H9 (cell line): Measurements from ENCODE around the gene KCNQ2. TPM values are rescaled to one million over a fixed set of nuclear protein-coding genes. Genes with fewer than 3 reads are reported as not detected.

Experiments used
- DNase-seq: peaks from one replicate; pipeline ENCODE4 v3.0.0-alpha.2; 2017
- H2AFZ ChIP-seq: one replicate; pipeline ENCODE4 v1.6.1; 2013; ENCODE audit warnings: mild to moderate bottlenecking, low read length, control low read depth, moderate library complexity
- H2AK5ac ChIP-seq: 2 replicates; pipeline ENCODE4 v1.6.1; 2013; ENCODE audit warnings: low read length, control low read depth, mixed read lengths; ENCODE audit not compliant: insufficient read length
- H2BK120ac ChIP-seq: one replicate; pipeline ENCODE4 v1.6.1; 2013; ENCODE audit warnings: low read depth, mild to moderate bottlenecking, low read length, control low read depth, inconsistent platforms; ENCODE audit not compliant: poor library complexity, severe bottlenecking
- H2BK12ac ChIP-seq: 2 replicates; pipeline ENCODE4 v1.6.1; 2013; ENCODE audit warnings: low read length, control low read depth, mixed read lengths, low read depth; ENCODE audit not compliant: insufficient read length
- H2BK15ac ChIP-seq: 2 replicates; pipeline ENCODE4 v1.6.1; 2013; ENCODE audit warnings: low read depth, low read length, control low read depth
- H2BK20ac ChIP-seq: one replicate; pipeline ENCODE4 v1.6.1; 2013; ENCODE audit warnings: low read depth, mild to moderate bottlenecking, low read length, control low read depth, inconsistent platforms; ENCODE audit not compliant: poor library complexity, severe bottlenecking
- H2BK5ac ChIP-seq: 2 replicates; pipeline ENCODE4 v1.6.1; 2013; ENCODE audit warnings: low read length, control low read depth, mixed read lengths; ENCODE audit not compliant: insufficient read length
- H3K14ac ChIP-seq: 2 replicates; pipeline ENCODE4 v1.6.1; 2013; ENCODE audit warnings: low read length, control low read depth; ENCODE audit not compliant: insufficient read depth
- H3K18ac ChIP-seq: 2 replicates; pipeline ENCODE4 v1.6.1; 2013; ENCODE audit warnings: low read depth, mild to moderate bottlenecking, mixed read lengths, low read length, control low read depth; ENCODE audit not compliant: insufficient read length
- H3K23ac ChIP-seq: 2 replicates; pipeline ENCODE4 v1.6.1; 2013; ENCODE audit warnings: low read length, control low read depth, mixed read lengths, low read depth; ENCODE audit not compliant: insufficient read length
- H3K23me2 ChIP-seq: 2 replicates; pipeline ENCODE4 v1.6.1; 2013; ENCODE audit warnings: low read depth, mild to moderate bottlenecking, mixed read lengths, low read length, control low read depth; ENCODE audit not compliant: insufficient read length, poor library complexity, severe bottlenecking
- H3K27ac ChIP-seq: 2 replicates; pipeline ENCODE4 v1.5.1; 2013; ENCODE audit warnings: low read length, control low read depth, mixed read lengths, low read depth; ENCODE audit not compliant: insufficient read length
- H3K27me3 ChIP-seq: 2 replicates; pipeline ENCODE4 v1.6.1; 2013; ENCODE audit warnings: low read length, control low read depth, inconsistent platforms; ENCODE audit not compliant: insufficient read depth
- H3K4ac ChIP-seq: 2 replicates; pipeline ENCODE4 v1.6.1; 2013; ENCODE audit warnings: low read depth, mild to moderate bottlenecking, control low read depth, inconsistent platforms, low read length, moderate library complexity
- H3K4me1 ChIP-seq: 2 replicates; pipeline ENCODE4 v1.6.1; 2013; ENCODE audit warnings: low read length, control low read depth, inconsistent platforms; ENCODE audit not compliant: insufficient read depth
- H3K4me2 ChIP-seq: 2 replicates; pipeline ENCODE4 v1.6.1; 2013; ENCODE audit warnings: low read length, control low read depth, mixed read lengths; ENCODE audit not compliant: insufficient read length, insufficient read depth
- H3K56ac ChIP-seq: 2 replicates; pipeline ENCODE4 v1.6.1; 2013; ENCODE audit warnings: low read depth, mild to moderate bottlenecking, mixed read lengths, low read length, control low read depth; ENCODE audit not compliant: insufficient read length
- H3K79me1 ChIP-seq: 2 replicates; pipeline ENCODE4 v1.6.1; 2013; ENCODE audit warnings: low read depth, mild to moderate bottlenecking, moderate library complexity, low read length, control low read depth, inconsistent platforms; ENCODE audit not compliant: insufficient read depth, poor library complexity, severe bottlenecking
- H3K79me2 ChIP-seq: 2 replicates; pipeline ENCODE4 v1.6.1; 2013; ENCODE audit warnings: low read length, control low read depth, inconsistent platforms; ENCODE audit not compliant: insufficient read depth
- H3K9ac ChIP-seq: 2 replicates; pipeline ENCODE4 v1.6.1; 2013; ENCODE audit warnings: low read length, control low read depth, mixed read lengths; ENCODE audit not compliant: insufficient read length; ENCODE audit errors: extremely low read depth
- H3K9me3 ChIP-seq: one replicate; pipeline ENCODE4 v1.6.1; 2013; ENCODE audit warnings: low read depth, low read length, inconsistent platforms; ENCODE audit not compliant: control insufficient read depth
- H3T11ph ChIP-seq: one replicate; pipeline ENCODE4 v1.6.1; 2013; ENCODE audit warnings: mild to moderate bottlenecking, low read length, control low read depth, inconsistent platforms
- H4K20me1 ChIP-seq: one replicate; pipeline ENCODE4 v1.6.1; 2013; ENCODE audit not compliant: control insufficient read depth, insufficient read length, insufficient read depth
- H4K5ac ChIP-seq: 2 replicates; pipeline ENCODE4 v1.6.1; 2013; ENCODE audit warnings: low read depth, mild to moderate bottlenecking, mixed read lengths, low read length, control low read depth; ENCODE audit not compliant: insufficient read length
- H4K8ac ChIP-seq: replicated peaks from 2 replicates; pipeline ENCODE4 v1.6.1; 2013; ENCODE audit warnings: low read length, control low read depth, mixed read lengths, low read depth; ENCODE audit not compliant: insufficient read length
- H4K91ac ChIP-seq: 2 replicates; pipeline ENCODE4 v1.6.1; 2013; ENCODE audit warnings: low read depth, mild to moderate bottlenecking, moderate library complexity, mixed read lengths, low read length, control low read depth; ENCODE audit not compliant: insufficient read length
- H3K27ac Mint-ChIP-seq, 3 experiments: 2 replicates in 2 of 3; 3 replicates in 1 of 3; pipeline ENCODE4 v1.8.0; 2020 to 2021; ENCODE audit warnings: mixed read lengths in 3 of 3, mild to moderate bottlenecking in 1 of 3, moderate library complexity in 1 of 3
- H3K27me3 Mint-ChIP-seq: 2 replicates; pipeline ENCODE4 v1.8.0; 2021; ENCODE audit warnings: low read depth, mild to moderate bottlenecking, moderate library complexity, mixed read lengths
- H3K36me3 Mint-ChIP-seq, 3 experiments: 2 replicates in 2 of 3; 3 replicates in 1 of 3; pipeline ENCODE4 v1.8.0; 2020 to 2021; ENCODE audit warnings: low read depth in 3 of 3, mixed read lengths in 3 of 3; ENCODE audit not compliant: insufficient read depth in 1 of 3
- H3K4me1 Mint-ChIP-seq, 2 experiments: 2 replicates each; pipeline ENCODE4 v1.8.0; 2020; ENCODE audit warnings: mixed read lengths in 2 of 2
- H3K4me3 Mint-ChIP-seq, 2 experiments: 2 replicates in 1 of 2; 3 replicates in 1 of 2; pipeline ENCODE4 v1.8.0; 2020 to 2021; ENCODE audit warnings: mild to moderate bottlenecking in 2 of 2, mixed read lengths in 2 of 2, moderate library complexity in 1 of 2
- H3K9me3 Mint-ChIP-seq, 2 experiments: 2 replicates in 1 of 2; 3 replicates in 1 of 2; pipeline ENCODE4 v1.8.0; 2020; ENCODE audit warnings: mild to moderate bottlenecking in 2 of 2, mixed read lengths in 2 of 2, moderate library complexity in 1 of 2
- CTCF ChIP-seq: fragments of 200-600 bp; sonication (generic); conservative IDR thresholded peaks from 3 replicates; pipeline ENCODE4 v1.8.0; 2021; ENCODE audit warnings: antibody characterized with exemption, mild to moderate bottlenecking
- WGBS: extraction: QIAGEN DNeasy Blood & Tissue Kit; methylation state at CpG from one replicate; pipeline ENCODE4 v1.1.7; 2013; ENCODE audit warnings: missing lambda C conversion rate, low lambda C conversion rate, mixed read lengths; ENCODE audit not compliant: insufficient read length; ENCODE audit errors: extremely low coverage; 5-methylcytosine and 5-hydroxymethylcytosine counted together
- total RNA-seq: library from RNA; stranded (reverse); gene quantifications from 2 replicates; pipeline ENCODE4 v1.2.1, GENCODE V29; 2021

KCNQ2 gene
- total RNA-seq, 1 experiment from 2014 or later, result 69.2 TPM

GRCh38 chr20:63475209-63475608 is 2.8 kb upstream of the KCNQ2 start:
- Histone ChIP-seq H4K5ac (no peak overlapping the region), H2BK5ac (no peak overlapping the region), H3K27me3 (no peaks in the 10 kb centered on the region), H3K14ac (no peak overlapping the region), H3K9me3 (no peaks in the 10 kb centered on the region), H3K23me2 (no peaks in the 10 kb centered on the region), H4K91ac (no peak overlapping the region), H2AFZ (no peak overlapping the region), H2BK20ac (no peak overlapping the region), H3K4ac (no peak overlapping the region), H2BK120ac (no peak overlapping the region), H4K8ac (no peak overlapping the region), H3T11ph (no peak overlapping the region), H2AK5ac (no peak overlapping the region), H3K4me2 (no peak overlapping the region), H3K23ac (no peak overlapping the region), H3K18ac (no peak overlapping the region), H3K56ac (no peak overlapping the region), H3K27ac (no peak overlapping the region), H4K20me1 (no peaks in the 10 kb centered on the region), H3K9ac (no peak overlapping the region), H3K79me1 (no peaks in the 10 kb centered on the region), H3K79me2 (peaks cover 3% of the 10 kb centered on the region; the same call in 1 of the 2 replicates), H2BK15ac (no peak overlapping the region), H2BK12ac (no peak overlapping the region), H3K4me1 (no peaks in the 10 kb centered on the region)
- Mint-ChIP-seq H3K9me3 (peaks cover 0 to 2% of the 10 kb centered on the region in 2 experiments; a peak in 1 of 5 replicates), H3K27ac (no peak overlapping the region; a peak in 1 of 7 replicates), H3K27me3 (peaks cover 39% of the 10 kb centered on the region), H3K4me1 (peaks cover 24 to 41% of the 10 kb centered on the region in 2 experiments), H3K4me3 (no peak overlapping the region), H3K36me3 (no peaks in the 10 kb centered on the region)
- WGBS, result no CpG with 5 or more reads among the region's 16 CpGs
- TF ChIP-seq CTCF, result no peak
- peak; percentile 77 for DNase-seq
